NCI-H1105 treated with DMSO at 0.1 percent for 48 hours (cell line): ENCODE measurements around the gene SLC12A3.
A peak's percentile ranks its signal among the peaks of the same experiment; 100 is the strongest.
"Not testable (repeated sequence)": the region's sequence is repeated elsewhere in the genome, so short reads cannot be mapped to it uniquely, and the experiment has no call there.

Experiments used
- DNase-seq: peaks from one replicate; lab custom pipeline; 2025; lab: John Stamatoyannopoulos, UW

SLC12A3 gene

GRCh38 chr16:56919099-56919800 is 54.2 kb downstream of the SLC12A3 start:
- no peak for DNase-seq

GRCh38 chr16:56921571-56921970 is 56.6 kb downstream of the SLC12A3 start:
- no peak for DNase-seq

GRCh38 chr16:56923481-56924091 is 58.6 kb downstream of the SLC12A3 start:
- no peak for DNase-seq

DNA sequence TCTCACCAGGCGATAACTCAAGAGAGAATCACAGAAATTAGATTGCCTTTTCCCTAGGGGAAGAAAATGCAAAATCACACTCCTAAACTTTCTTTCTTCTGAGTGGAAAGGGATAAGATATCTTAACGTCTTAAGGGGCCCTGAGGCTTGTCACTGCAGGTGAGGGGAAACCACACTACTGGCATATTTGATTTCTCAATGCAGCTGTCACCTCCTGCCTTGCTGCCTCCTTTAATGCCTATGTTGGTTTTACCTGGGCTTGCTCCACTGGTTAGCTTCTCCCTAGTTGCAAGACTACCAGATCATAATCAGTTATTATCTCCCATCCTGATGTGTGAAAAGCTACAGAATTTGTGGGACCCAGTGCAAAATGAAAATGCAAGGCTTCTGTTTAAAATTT is 62.5 kb downstream of the SLC12A3 start:
- no peak for DNase-seq

DNA sequence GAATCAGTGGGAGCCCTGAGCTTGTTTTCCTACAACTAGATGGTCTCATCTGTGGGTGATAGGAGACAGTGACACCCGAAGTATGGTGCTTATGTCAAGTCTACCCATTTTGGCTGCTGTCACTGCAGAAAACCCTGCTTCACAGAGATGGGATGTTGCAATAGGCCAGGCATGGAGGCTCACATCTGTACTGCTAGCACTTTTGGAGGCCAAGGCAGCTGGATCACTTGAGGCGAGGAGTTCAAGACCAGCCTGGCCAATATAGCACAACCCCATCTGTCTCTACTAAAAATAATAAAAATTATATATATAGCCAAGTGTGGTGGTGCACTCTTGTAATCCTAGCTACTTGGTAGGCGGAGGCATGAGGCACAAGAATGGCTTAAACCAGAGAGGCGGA is 64.6 kb downstream of the SLC12A3 start:
- no peak for DNase-seq

DNA sequence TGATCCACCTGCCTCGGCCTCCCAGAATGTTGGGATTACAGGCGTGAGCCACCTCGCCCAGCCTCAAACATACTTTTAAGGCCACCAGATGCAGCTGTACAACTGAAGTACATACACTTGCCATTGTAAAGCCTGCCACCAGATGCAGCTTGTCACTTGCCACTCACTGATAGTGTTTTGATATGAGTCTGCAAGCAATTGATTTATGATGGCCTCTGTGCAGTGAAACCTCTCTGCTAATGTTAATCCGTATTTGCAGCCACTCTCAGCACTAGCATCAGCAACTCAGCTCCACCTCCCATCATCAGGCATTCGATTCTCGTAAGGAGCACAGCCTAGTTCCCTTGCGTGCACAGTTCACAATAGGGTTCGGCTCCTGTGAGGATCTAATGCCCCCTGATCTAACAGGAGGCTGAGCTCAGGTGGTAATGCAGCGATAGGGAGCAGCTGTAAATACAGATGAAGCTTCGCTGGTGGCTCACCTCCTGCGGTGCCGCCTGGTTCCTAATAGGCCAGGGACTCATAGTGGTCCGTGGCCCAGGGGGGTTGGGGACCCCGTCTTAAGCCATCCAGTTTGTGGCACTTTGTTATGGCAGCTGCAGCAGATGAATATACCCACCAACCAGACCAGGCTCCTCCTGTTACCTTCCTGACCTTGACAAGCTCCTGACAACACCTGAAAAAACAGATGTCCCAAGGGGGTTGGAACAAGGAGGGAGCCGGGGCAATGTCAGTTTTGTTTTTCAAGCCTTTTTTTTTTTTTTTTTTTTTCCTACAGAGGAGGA is 65.7 kb downstream of the SLC12A3 start:
- peak; percentile 40 for DNase-seq

DNA sequence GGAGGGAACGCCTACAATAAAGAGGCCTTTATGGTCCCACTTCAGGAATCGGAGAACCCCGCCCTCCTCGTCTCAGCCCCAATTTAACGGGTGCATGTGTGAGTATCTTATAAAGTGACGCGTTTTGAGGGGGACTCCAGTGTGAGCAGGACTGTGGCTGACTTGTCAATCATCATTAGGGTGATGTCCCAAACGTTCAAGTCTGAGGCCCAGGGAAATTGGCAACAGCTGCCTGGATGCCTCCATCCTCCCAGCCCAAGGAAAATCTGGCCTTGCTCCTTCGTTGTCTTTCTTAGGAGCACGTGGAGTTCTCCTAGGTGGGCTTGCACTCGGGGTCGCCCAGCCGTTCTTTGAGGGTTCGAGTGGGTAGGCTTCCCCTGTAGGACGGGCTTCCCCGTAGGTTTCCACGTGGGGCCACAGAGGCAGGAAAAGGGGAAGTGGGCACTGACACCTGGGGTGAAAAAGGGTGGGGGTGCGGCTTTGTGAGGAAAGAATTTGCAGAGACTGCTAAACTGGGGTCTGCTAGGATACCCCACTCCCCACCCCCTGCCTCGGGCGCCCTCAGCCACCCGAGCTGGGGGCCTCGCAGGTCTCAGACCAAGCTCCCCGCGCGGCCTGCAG is 66.4 kb downstream of the SLC12A3 start:
- DNase-seq = peak; percentile 40

GRCh38 chr16:56931892-56932720 is 67.1 kb downstream of the SLC12A3 start, which contains the start of gene HERPUD1:
HERPUD1 (plus strand) TSS chr16:56932142; CDS start chr16:56932245, 103 bp downstream.
- peak; percentile 87 for DNase-seq

GRCh38 chr16:56932721-56933619 is 68.0 kb downstream of the SLC12A3 start:
- peak; percentile 35 for DNase-seq

GRCh38 chr16:56933828-56934598 is 69.0 kb downstream of the SLC12A3 start:
- DNase-seq = peak; percentile 24

DNA sequence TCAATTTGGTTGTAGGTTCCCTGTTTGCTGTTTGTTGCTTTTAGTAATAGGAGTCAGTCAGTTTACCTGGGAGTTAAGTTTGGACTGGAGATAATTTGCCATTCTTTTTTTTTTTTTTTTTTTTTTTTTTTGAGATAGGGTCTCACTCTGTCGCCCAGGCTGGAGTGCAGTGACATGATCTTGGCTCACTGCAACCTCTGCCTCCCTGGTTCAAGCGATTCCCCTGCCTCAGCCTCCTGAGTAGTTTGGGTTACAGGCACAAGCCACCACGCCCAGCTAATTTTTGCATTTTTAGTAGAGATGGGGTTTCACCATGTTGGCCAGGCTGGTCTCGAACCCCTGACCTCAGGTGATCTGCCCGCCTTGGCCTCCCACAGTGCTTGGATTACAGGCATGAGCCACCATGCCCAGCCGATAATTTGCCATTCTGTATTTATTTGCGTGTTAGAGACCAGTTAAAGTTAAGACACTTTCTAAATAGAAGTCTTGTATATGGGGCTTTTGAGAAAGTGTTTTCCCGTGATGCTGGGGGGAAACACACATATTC is 69.7 kb downstream of the SLC12A3 start:
- DNase-seq = not testable (repeated sequence)

- DNase-seq = no peak
Measured at GRCh38 chr16:56935201-56935600, 70.2 kb downstream of the SLC12A3 start.

DNA sequence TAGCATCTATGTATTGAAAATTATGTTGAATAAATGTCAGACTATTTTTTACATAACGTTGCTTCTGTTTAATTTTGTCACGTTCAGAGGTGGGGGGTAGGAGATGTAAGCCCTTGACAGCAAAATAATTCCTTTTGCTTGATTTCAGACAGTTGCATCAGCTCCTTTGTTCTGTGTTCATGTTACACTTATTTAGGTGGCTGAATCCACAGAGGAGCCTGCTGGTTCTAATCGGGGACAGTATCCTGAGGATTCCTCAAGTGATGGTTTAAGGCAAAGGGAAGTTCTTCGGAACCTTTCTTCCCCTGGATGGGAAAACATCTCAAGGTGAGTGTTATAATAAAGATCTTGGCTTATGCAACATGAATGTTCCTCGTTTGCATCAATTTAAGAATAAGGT is 71.5 kb downstream of the SLC12A3 start:
- peak; percentile 33 for DNase-seq

- peak; percentile 47 for DNase-seq
Measured at GRCh38 chr16:56936950-56937349, 71.9 kb downstream of the SLC12A3 start.

DNA sequence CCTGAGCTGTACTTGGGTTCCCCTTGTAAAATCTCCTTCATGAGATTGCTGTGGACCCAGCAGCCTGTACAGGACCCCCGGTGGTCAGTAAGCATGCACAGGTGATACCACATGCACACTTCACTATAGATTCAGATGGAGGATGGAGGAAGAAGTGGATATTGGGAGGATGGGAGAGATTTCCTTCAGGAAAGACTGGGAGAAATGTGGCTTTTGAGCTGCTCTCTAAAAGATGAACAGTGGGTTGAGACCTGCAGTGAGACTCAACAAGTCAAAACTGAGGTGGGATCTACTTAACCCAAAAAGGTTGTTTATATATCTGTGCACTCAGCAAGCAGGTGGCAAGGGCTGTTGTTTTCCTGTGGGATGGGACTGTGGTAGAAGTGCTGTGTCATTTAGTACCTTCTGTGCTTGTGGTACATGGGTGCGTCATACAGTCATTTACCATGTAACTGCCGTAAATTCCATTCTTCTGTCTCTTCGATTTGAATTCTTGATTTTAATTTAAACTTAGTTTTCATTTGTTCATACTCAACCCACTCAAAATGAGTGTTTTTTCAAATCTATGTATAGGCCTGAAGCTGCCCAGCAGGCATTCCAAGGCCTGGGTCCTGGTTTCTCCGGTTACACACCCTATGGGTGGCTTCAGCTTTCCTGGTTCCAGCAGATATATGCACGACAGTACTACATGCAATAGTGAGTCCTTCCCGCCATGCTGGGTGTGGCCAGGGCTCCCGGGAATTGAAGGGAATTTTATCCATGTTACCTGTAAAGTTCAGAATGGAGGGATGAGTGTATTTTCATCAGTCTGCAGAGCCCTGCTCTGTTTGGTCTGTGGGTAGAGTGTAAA is 73.9 kb downstream of the SLC12A3 start:
- peak; percentile 35 for DNase-seq

DNA sequence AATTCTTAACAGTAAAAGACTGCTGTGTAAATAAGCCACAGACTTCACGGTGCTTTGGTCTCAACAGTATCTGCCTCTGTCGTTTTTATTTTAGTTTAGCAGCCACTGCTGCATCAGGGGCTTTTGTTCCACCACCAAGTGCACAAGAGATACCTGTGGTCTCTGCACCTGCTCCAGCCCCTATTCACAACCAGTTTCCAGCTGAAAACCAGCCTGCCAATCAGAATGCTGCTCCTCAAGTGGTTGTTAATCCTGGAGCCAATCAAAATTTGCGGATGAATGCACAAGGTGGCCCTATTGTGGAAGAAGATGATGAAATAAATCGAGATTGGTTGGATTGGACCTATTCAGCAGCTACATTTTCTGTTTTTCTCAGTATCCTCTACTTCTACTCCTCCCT is 74.8 kb downstream of the SLC12A3 start:
- peak; percentile 72 for DNase-seq

DNA sequence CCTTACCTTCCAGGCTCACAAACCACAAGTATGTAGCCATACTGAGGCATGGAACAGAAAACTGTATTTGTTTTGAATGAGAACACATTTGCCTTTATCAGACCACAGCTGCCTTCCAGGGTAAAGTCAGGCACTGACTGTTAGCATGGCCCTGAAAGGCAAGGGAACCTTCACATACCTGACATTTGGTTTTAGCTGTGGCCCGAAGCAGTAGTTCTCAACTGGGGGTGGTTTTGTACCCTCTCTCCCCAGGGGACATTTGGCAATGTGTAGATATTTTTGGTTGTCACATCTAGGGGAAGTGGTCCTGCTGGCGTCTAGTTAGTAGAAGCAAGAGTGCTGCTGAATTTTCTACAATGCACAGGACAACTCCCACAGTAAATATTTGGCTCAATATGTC is 76.1 kb downstream of the SLC12A3 start:
- DNase-seq = no peak

- DNase-seq = no peak
Measured at GRCh38 chr16:56941856-56942331, 76.9 kb downstream of the SLC12A3 start.
